Measurements from ENCODE around the gene SORBS2. TPM values are rescaled to one million over a fixed set of nuclear protein-coding genes. Genes with fewer than 3 reads are reported as not detected.

Gene SORBS2
- total RNA-seq, 5 donors from 2014 or later (not counting 1 experiment from before 2014, with no cell fraction given) = 0.15 to 1.9 (median 0.98) TPM; not detected in 1

DNA sequence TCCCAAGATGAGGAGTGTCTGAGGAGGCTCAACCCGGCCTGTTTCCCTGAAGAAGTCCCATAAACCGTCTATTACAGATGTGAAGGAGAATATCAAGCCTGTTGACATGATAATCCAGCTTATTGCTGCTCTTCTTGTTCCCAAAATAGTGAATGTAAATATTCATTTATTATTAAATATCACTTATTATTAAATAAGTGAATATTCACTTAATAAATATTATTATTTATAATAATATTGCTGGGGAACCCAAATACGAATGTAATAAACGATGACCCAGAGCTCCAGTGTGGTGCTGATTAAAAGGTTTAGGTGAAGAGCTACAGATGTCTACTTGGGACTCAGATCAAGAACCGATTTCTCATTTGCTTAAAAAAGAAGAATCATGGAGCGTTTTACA lies 23.8 kb upstream of the SORBS2 start:
- ChIA-PET POLR2A (no interaction called here), CTCF (interaction anchor here in 1 of 2 donors (0.6 kb wide), 1 partner anchor 18 kb away, joined by 4 read pairs; no protein-coding TSS in a partner anchor)
- Mint-ChIP-seq H3K27me3 (peaks cover 3 to 7% of the 10 kb centered on the region in 2 donors), H3K4me3 (no peak overlapping the region), H3K4me1 (no peaks in the 10 kb centered on the region), H3K27ac (no peak overlapping the region), H3K9me3 (no peaks in the 10 kb centered on the region), H3K36me3 (no peaks in the 10 kb centered on the region)
- no peaks in the 10 kb centered on the region for H3K36me3 ChIP-seq (ENCODE audit: control insufficient read depth in 2 of 2, extremely low read depth in 1 of 2, insufficient read depth in 1 of 2, low read length in 1 of 2)
- ATAC-seq (replicated peaks in 1 of 4) = no peak
- H3K4me3 ChIP-seq (ENCODE audit: control insufficient read depth in 1 of 2, extremely low read depth in 1 of 2, low read length in 1 of 2) = no peak overlapping the region
- 100% methylated on average over 2 of the region's 6 CpGs for WGBS (ENCODE audit: insufficient coverage)
- no peak for DNase-seq
- no peaks in the 10 kb centered on the region for H3K27me3 ChIP-seq (replicated peaks in 1 of 2; ENCODE audit: control insufficient read depth in 2 of 2, extremely low read depth in 1 of 2, insufficient read depth in 2 of 2, low read length in 1 of 2)
- no peaks in the 10 kb centered on the region for H3K9me3 ChIP-seq
- H3K4me1 ChIP-seq (ENCODE audit: control insufficient read depth in 1 of 2, extremely low read depth in 1 of 2, insufficient read depth in 2 of 2, low read length in 2 of 2) = no peaks in the 10 kb centered on the region
- no peak overlapping the region for H3K27ac ChIP-seq (ENCODE audit: low read length)

GRCh38 chr4:185835336-185835735 lies 23.3 kb upstream of the SORBS2 start:
- Histone ChIP-seq H3K36me3 (ENCODE audit: control insufficient read depth in 2 of 2, extremely low read depth in 1 of 2, insufficient read depth in 1 of 2, low read length in 1 of 2) (no peaks in the 10 kb centered on the region), H3K27ac (ENCODE audit: low read length) (no peak overlapping the region), H3K4me1 (ENCODE audit: control insufficient read depth in 1 of 2, extremely low read depth in 1 of 2, insufficient read depth in 2 of 2, low read length in 2 of 2) (no peaks in the 10 kb centered on the region), H3K27me3 (replicated peaks in 1 of 2; ENCODE audit: control insufficient read depth in 2 of 2, extremely low read depth in 1 of 2, insufficient read depth in 2 of 2, low read length in 1 of 2) (no peaks in the 10 kb centered on the region), H3K9me3 (no peaks in the 10 kb centered on the region), H3K4me3 (ENCODE audit: control insufficient read depth in 1 of 2, extremely low read depth in 1 of 2, low read length in 1 of 2) (no peak overlapping the region)
- peaks cover 3 to 8% of the 10 kb centered on the region in 2 donors for H3K27me3 Mint-ChIP-seq
- H3K4me3 Mint-ChIP-seq = no peak overlapping the region
- WGBS (ENCODE audit: insufficient coverage) = 100% methylated on average over 2 of the region's 4 CpGs
- H3K9me3 Mint-ChIP-seq = no peaks in the 10 kb centered on the region
- no peaks in the 10 kb centered on the region for H3K36me3 Mint-ChIP-seq
- no peak overlapping the region for H3K27ac Mint-ChIP-seq
- no peaks in the 10 kb centered on the region for H3K4me1 Mint-ChIP-seq
- ChIA-PET POLR2A (no interaction called here), CTCF (interaction anchor here in 1 of 2 donors (0.6 kb wide), 1 partner anchor 19 kb away, joined by 4 read pairs; no protein-coding TSS in a partner anchor)
- ATAC-seq (replicated peaks in 1 of 4) = no peak
- DNase-seq = no peak

DNA sequence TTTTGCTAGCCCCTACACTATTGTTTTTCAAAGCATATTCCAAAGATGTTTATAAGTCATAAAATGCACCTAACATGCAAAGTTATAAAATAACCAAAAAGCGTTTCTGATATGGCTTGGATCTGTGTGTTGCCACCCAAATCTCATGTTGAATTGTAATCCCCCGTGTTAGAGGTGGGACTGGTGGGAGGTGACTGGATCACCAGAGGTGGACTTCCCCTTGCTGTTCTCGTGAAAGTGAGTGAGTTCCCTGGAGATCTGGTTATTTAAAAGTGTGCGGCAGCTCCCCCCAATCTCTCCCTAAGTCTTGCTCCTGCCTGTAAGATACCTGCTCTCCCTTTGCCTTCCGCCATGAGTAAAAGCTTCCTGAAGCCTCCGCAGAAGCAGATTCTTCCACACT lies 22.8 kb upstream of the SORBS2 start:
- H3K9me3 ChIP-seq = no peaks in the 10 kb centered on the region
- WGBS (ENCODE audit: insufficient coverage) = 100% methylated on average over 2 of the region's 6 CpGs
- CTCF ChIA-PET = no interaction called here

DNA sequence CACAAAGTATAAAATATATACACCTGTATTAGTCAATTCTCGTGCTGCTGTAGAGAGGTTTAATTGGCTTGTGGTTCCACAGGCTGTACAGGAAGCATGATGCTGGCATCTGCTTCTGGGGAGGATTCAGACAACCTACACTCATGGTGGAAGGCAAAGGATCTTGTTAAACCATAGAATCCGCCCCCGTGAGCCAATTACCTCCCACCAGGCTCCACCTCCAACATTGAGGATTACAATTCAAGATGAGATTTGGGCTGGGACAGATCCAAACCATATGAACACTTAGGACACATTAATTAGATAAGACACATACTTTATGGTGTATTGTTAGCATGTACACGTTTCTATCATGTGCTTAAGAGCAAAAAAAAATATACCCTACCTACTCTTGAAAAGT lies 22.1 kb upstream of the SORBS2 start:
- Histone ChIP-seq H3K4me1 (ENCODE audit: control insufficient read depth in 1 of 2, extremely low read depth in 1 of 2, insufficient read depth in 2 of 2, low read length in 2 of 2) (no peaks in the 10 kb centered on the region), H3K9me3 (no peaks in the 10 kb centered on the region), H3K36me3 (ENCODE audit: control insufficient read depth in 2 of 2, extremely low read depth in 1 of 2, insufficient read depth in 1 of 2, low read length in 1 of 2) (no peaks in the 10 kb centered on the region), H3K27me3 (replicated peaks in 1 of 2; ENCODE audit: control insufficient read depth in 2 of 2, extremely low read depth in 1 of 2, insufficient read depth in 2 of 2, low read length in 1 of 2) (no peaks in the 10 kb centered on the region), H3K27ac (ENCODE audit: low read length) (no peak overlapping the region), H3K4me3 (ENCODE audit: control insufficient read depth in 1 of 2, extremely low read depth in 1 of 2, low read length in 1 of 2) (no peak overlapping the region)
- DNase-seq = no peak
- Mint-ChIP-seq H3K4me1 (no peaks in the 10 kb centered on the region), H3K27ac (no peak overlapping the region), H3K9me3 (no peaks in the 10 kb centered on the region), H3K27me3 (peaks cover 3 to 8% of the 10 kb centered on the region in 2 donors), H3K36me3 (no peaks in the 10 kb centered on the region), H3K4me3 (no peak overlapping the region)
- ATAC-seq (replicated peaks in 1 of 4) = no peak
- CTCF ChIA-PET = no interaction called here
- WGBS (ENCODE audit: insufficient coverage) = no CpG with 5 or more reads among the region's 4 CpGs
- POLR2A ChIA-PET = no interaction called here

More for the DNA sequence above, 22.8 kb upstream of the SORBS2 start:
- peaks cover 3 to 8% of the 10 kb centered on the region in 2 donors for H3K27me3 Mint-ChIP-seq
- no peak overlapping the region for H3K4me3 ChIP-seq (ENCODE audit: control insufficient read depth in 1 of 2, extremely low read depth in 1 of 2, low read length in 1 of 2)
- H3K27ac ChIP-seq (ENCODE audit: low read length) = no peak overlapping the region
- H3K4me1 Mint-ChIP-seq = no peaks in the 10 kb centered on the region
- H3K27ac Mint-ChIP-seq = no peak overlapping the region
- no peaks in the 10 kb centered on the region for H3K36me3 Mint-ChIP-seq
- DNase-seq = no peak
- H3K36me3 ChIP-seq (ENCODE audit: control insufficient read depth in 2 of 2, extremely low read depth in 1 of 2, insufficient read depth in 1 of 2, low read length in 1 of 2) = no peaks in the 10 kb centered on the region
- no peaks in the 10 kb centered on the region for H3K27me3 ChIP-seq (replicated peaks in 1 of 2; ENCODE audit: control insufficient read depth in 2 of 2, extremely low read depth in 1 of 2, insufficient read depth in 2 of 2, low read length in 1 of 2)
- no peaks in the 10 kb centered on the region for H3K9me3 Mint-ChIP-seq
- no peaks in the 10 kb centered on the region for H3K4me1 ChIP-seq (ENCODE audit: control insufficient read depth in 1 of 2, extremely low read depth in 1 of 2, insufficient read depth in 2 of 2, low read length in 2 of 2)
- H3K4me3 Mint-ChIP-seq = no peak overlapping the region
- POLR2A ChIA-PET = no interaction called here
- ATAC-seq (replicated peaks in 1 of 4) = no peak

DNA sequence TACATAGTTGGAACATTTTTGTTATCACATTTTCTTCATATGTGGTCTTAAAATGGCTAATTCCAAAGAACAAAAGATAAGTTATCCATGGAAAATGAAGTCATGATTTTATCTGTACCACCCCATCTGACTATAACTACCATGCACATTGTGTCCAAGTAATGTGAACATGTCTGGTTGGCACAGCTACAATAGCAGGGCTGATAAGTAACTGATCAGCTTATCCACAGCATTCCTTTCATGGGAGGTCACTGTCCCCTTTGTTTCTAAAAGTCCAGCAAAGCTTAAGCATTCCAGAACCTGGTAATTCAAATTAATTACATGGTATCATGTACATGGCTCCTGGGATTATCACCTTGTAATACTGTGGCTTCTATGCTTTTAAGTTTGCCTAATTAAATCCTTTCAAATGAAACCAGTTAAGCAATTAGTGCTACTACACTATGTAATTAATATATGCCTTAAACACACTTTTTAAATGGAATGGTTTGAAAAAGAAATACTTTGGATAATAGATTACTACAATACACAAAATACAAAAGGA lies 21.1 kb upstream of the SORBS2 start:
- H3K27ac Mint-ChIP-seq = no peak overlapping the region
- H3K27me3 Mint-ChIP-seq = peaks cover 3 to 8% of the 10 kb centered on the region in 2 donors
- no peaks in the 10 kb centered on the region for H3K4me1 Mint-ChIP-seq
- ChIA-PET POLR2A (no interaction called here), CTCF (no interaction called here)
- no peaks in the 10 kb centered on the region for H3K36me3 ChIP-seq (ENCODE audit: control insufficient read depth in 2 of 2, extremely low read depth in 1 of 2, insufficient read depth in 1 of 2, low read length in 1 of 2)
- H3K4me3 Mint-ChIP-seq = no peak overlapping the region
- H3K9me3 Mint-ChIP-seq = no peaks in the 10 kb centered on the region
- H3K27ac ChIP-seq (ENCODE audit: low read length) = no peak overlapping the region
- DNase-seq = no peak
- H3K27me3 ChIP-seq (replicated peaks in 1 of 2; ENCODE audit: control insufficient read depth in 2 of 2, extremely low read depth in 1 of 2, insufficient read depth in 2 of 2, low read length in 1 of 2) = no peaks in the 10 kb centered on the region
- H3K36me3 Mint-ChIP-seq = no peaks in the 10 kb centered on the region
- H3K4me3 ChIP-seq (ENCODE audit: control insufficient read depth in 1 of 2, extremely low read depth in 1 of 2, low read length in 1 of 2) = no peak overlapping the region
- H3K9me3 ChIP-seq = no peaks in the 10 kb centered on the region
- no peaks in the 10 kb centered on the region for H3K4me1 ChIP-seq (ENCODE audit: control insufficient read depth in 1 of 2, extremely low read depth in 1 of 2, insufficient read depth in 2 of 2, low read length in 2 of 2)
- no peak for ATAC-seq (replicated peaks in 1 of 4)

DNA sequence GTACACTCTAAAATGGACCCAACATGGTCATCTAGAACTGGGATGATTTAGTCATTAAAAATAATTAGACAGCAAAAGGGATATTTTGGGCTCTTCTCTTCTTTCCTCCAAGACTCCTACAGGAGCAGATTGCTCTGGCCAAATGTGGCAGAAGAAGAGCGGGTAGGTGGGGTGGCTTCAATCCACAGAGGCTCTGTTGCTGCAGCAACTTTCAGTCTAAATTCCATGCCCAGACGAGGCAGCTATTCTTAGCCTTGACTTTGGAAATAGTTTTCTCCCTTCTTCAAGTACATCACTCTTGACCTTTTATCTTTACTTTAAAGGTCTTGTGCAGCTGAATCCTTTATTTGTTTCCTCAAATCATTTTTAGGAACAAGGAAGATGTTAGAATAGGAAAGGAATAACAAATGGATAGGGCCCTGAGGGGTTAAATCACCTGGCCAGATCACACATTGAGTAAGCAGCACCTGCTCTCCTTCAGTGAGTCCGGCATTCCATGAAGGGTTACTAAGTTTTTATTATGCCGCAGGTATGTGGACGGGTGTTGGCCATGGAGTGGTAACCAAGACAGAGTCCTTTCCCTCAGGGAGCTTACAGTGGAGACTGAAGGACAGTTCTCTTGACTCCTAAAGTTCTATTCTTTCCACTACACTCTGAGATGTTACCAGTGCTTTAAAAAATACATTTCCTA lies 19.3 kb upstream of the SORBS2 start:
- Mint-ChIP-seq H3K4me3 (no peak overlapping the region), H3K27ac (no peak overlapping the region), H3K27me3 (peaks cover 3 to 8% of the 10 kb centered on the region in 2 donors), H3K9me3 (no peaks in the 10 kb centered on the region), H3K36me3 (no peaks in the 10 kb centered on the region), H3K4me1 (no peaks in the 10 kb centered on the region)
- ChIA-PET POLR2A (no interaction called here), CTCF (no interaction called here)
- H3K9me3 ChIP-seq = no peaks in the 10 kb centered on the region
- ATAC-seq (replicated peaks in 1 of 4) = no peak
- 94% methylated on average over 3 of the region's 5 CpGs for WGBS (ENCODE audit: insufficient coverage)
- H3K27me3 ChIP-seq (replicated peaks in 1 of 2; ENCODE audit: control insufficient read depth in 2 of 2, extremely low read depth in 1 of 2, insufficient read depth in 2 of 2, low read length in 1 of 2) = no peaks in the 10 kb centered on the region
- H3K4me1 ChIP-seq (ENCODE audit: control insufficient read depth in 1 of 2, extremely low read depth in 1 of 2, insufficient read depth in 2 of 2, low read length in 2 of 2) = no peaks in the 10 kb centered on the region
- no peak overlapping the region for H3K4me3 ChIP-seq (ENCODE audit: control insufficient read depth in 1 of 2, extremely low read depth in 1 of 2, low read length in 1 of 2)
- H3K36me3 ChIP-seq (ENCODE audit: control insufficient read depth in 2 of 2, extremely low read depth in 1 of 2, insufficient read depth in 1 of 2, low read length in 1 of 2) = no peaks in the 10 kb centered on the region
- H3K27ac ChIP-seq (ENCODE audit: low read length) = no peak overlapping the region
- no peak for DNase-seq
